OCI-LY3 (cell line): Measurements from ENCODE around the gene SLC12A6.
"Not testable (repeated sequence)": the region's sequence is repeated elsewhere in the genome, so short reads cannot be mapped to it uniquely, and the experiment has no call there.

ENCODE experiments used
- H2AFZ ChIP-seq: fragments of 200-600, 300-600 bp; shearing (Covaris generic); 2 replicates; pipeline ENCODE4 v1.6.0; 2014; ENCODE audit warnings: antibody characterized with exemption, low read depth, low read length
- H3K27ac ChIP-seq: fragments of 200-600, 300-600 bp; sonication (generic); 2 replicates; pipeline ENCODE4 v1.5.1; 2014; ENCODE audit warnings: mild to moderate bottlenecking, low read length, moderate library complexity, mixed read lengths
- H3K27me3 ChIP-seq: fragments of 200-600, 300-600 bp; sonication (generic); 2 replicates; pipeline ENCODE4 v1.6.1; 2014; ENCODE audit warnings: low read depth, low read length, mixed read lengths
- H3K36me3 ChIP-seq: fragments of 200-600, 300-600 bp; sonication (generic); replicated peaks from 2 replicates; pipeline ENCODE3; 2014; ENCODE audit warnings: low read depth, low read length, mixed read lengths
- H3K4me1 ChIP-seq: fragments of 300-600, 200-600 bp; sonication (generic); 2 replicates; pipeline ENCODE4 v1.6.1; 2014; ENCODE audit warnings: low read length, mixed read lengths
- H3K4me2 ChIP-seq: fragments of 200-600, 300-600 bp; sonication (generic); 2 replicates; pipeline ENCODE4 v1.6.1; 2014; ENCODE audit warnings: low read length, mixed read lengths
- H3K4me3 ChIP-seq: fragments of 300-600, 200-600 bp; sonication (generic); 2 replicates; pipeline ENCODE4 v1.5.1; 2014; ENCODE audit warnings: antibody characterized with exemption, mild to moderate bottlenecking, low read length, moderate library complexity
- H3K79me2 ChIP-seq: fragments of 300-600, 200-600 bp; shearing (Covaris generic); 2 replicates; pipeline ENCODE4 v1.6.1; 2014; ENCODE audit warnings: mild to moderate bottlenecking, low read length, mixed read lengths
- H3K9ac ChIP-seq: fragments of 300-600, 200-600 bp; shearing (Covaris generic); 2 replicates; pipeline ENCODE4 v1.6.0; 2014; ENCODE audit warnings: mild to moderate bottlenecking, low read length, moderate library complexity
- H3K9me3 ChIP-seq: fragments of 200-600, 300-600 bp; shearing (Covaris generic); 2 replicates; pipeline ENCODE4 v1.6.1; 2014; ENCODE audit warnings: low read length, mixed read lengths; ENCODE audit not compliant: insufficient read depth
- H4K20me1 ChIP-seq: fragments of 200-600, 300-600 bp; sonication (generic); 2 replicates; pipeline ENCODE4 v1.6.1; 2016; ENCODE audit warnings: low read length, mixed read lengths; ENCODE audit not compliant: insufficient read depth
- EZH2phosphoT487 ChIP-seq: fragments of 200-600 bp; shearing (Covaris generic); IDR thresholded peaks from 2 replicates; pipeline ENCODE4 v1.6.1; 2018; ENCODE audit warnings: antibody characterized with exemption, mixed run types, low read depth
- TF ChIP-seq, protein P1 (sequence below): fragments of 200-600, 300-600 bp; sonication (generic); IDR thresholded peaks from 2 replicates; pipeline ENCODE4 v1.5.1; 2014; ENCODE audit warnings: antibody characterized with exemption, low read length, low read depth

The SLC12A6 gene

DNA sequence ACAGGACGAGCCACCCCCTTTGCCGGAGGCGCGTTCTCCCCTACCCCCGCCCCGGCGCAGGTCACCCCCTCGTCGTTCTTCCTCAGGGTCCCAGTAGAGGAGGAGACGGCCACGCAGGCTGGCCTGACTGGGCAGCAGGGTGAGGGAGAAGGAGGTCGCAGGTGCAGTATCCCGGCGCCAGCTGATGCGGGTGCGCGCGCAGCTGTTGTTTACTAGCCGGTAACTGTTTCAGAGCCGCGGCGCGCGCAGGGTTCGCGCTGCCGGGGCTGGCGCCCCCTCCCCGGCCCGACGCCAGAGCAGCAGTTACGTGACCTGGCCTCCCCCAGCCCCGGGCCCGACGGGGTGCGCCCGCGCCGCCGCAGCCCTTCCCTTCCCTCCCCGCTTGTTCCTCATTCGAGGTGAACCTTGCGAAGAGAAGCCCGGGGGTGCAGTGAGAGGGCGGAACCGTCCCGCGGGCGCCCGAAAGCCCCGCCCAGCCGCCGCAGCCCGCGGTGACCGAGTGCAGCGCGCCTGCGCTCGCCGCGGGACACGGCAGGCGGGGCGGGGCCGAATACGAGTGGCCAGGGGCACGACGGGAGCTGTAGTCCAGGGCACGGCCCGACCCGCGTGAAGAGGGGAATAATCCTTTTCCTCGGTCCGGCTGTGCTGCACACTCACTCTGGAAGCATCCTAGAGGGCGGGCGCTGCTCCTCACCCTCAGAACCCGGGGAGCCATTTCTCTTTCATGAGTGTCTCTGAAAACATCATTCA lies at the start of gene SLC12A6:
Gene SLC12A6, minus strand, starts transcription at position 225 of the 750 bp plus-strand sequence. CDS start 1,101 bp downstream, outside the sequence.
- Histone ChIP-seq H3K9ac (peak within 1 kb of the TSS; percentile 72), H4K20me1 (no peaks in the 10 kb centered on the region), H3K9me3 (no peaks in the 10 kb centered on the region), H3K4me3 (peak within 1 kb of the TSS; percentile 88), H3K4me2 (peak within 1 kb of the TSS; percentile 91), H3K27ac (peak within 1 kb of the TSS; percentile 38), H3K79me2 (peaks cover 19% of the 10 kb centered on the region), H3K4me1 (peaks cover 36% of the 10 kb centered on the region), H3K27me3 (no peaks in the 10 kb centered on the region), H3K36me3 (peaks cover 21% of the 10 kb centered on the region), H2AFZ (peak within 1 kb of the TSS; percentile 79)
- TF ChIP-seq, protein P1, sequence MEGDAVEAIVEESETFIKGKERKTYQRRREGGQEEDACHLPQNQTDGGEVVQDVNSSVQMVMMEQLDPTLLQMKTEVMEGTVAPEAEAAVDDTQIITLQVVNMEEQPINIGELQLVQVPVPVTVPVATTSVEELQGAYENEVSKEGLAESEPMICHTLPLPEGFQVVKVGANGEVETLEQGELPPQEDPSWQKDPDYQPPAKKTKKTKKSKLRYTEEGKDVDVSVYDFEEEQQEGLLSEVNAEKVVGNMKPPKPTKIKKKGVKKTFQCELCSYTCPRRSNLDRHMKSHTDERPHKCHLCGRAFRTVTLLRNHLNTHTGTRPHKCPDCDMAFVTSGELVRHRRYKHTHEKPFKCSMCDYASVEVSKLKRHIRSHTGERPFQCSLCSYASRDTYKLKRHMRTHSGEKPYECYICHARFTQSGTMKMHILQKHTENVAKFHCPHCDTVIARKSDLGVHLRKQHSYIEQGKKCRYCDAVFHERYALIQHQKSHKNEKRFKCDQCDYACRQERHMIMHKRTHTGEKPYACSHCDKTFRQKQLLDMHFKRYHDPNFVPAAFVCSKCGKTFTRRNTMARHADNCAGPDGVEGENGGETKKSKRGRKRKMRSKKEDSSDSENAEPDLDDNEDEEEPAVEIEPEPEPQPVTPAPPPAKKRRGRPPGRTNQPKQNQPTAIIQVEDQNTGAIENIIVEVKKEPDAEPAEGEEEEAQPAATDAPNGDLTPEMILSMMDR: no peak
- no peak for TF ChIP-seq EZH2phosphoT487

DNA sequence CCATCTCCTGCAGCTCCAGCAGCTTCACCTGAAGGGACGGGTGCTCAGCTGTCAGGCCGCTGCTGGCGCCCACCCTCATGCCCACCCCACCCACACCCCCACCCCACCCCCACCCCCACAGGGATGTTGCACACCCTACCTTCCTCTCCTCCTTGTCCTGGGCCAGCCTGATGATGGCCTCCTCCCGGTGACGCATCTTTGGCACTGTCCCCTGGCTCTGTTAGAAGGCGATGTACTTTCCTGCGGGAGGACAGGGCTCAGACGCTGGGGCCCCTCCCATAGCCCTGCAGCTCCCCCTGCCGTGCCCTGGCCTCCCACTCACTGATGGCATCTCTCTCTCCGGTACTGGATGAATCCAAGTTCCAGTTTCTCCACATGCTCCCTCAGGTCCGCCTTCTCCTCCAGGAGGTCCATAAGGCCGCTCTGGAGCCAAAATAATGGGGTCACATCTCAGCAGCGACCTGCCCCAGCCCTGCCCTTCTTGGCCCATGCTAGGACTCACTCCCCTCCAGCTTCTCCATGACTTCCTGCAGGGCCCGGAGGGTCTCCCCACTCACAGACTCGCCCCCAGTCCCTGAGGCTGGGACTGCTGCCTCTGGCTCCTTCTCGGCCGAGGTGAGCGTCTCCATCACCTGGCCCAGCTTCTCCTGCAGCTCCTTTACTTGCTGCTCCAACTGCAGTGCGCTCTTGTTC lies 44.4 kb upstream of the SLC12A6 start:
- H3K79me2 ChIP-seq, H4K20me1 ChIP-seq, H3K36me3 ChIP-seq, H3K4me3 ChIP-seq, H3K9me3 ChIP-seq, H3K4me2 ChIP-seq, H3K27me3 ChIP-seq, H3K9ac ChIP-seq, H2AFZ ChIP-seq, H3K27ac ChIP-seq, H3K4me1 ChIP-seq: not testable (repeated sequence)

DNA sequence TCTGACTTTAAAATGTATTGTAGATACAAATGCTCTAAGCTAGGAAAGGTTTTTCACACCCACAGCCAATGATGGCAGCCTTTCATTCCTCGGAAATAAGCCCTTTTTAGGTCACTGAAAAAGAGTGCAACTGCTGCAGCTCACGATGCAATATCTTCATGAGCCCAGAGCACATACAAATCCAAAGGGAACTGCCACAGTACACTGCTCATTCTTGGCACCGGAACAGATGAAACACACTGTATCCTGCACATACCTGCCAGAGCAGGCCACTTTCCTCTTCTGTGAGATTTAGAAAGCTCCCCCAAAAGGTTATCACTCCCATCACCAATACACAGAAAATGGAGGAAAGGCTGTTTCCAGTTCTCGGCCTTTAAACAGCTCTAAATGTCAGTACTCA lies 42.9 kb upstream of the SLC12A6 start:
- not testable (repeated sequence) for H3K9me3 ChIP-seq, H3K4me3 ChIP-seq, H4K20me1 ChIP-seq

DNA sequence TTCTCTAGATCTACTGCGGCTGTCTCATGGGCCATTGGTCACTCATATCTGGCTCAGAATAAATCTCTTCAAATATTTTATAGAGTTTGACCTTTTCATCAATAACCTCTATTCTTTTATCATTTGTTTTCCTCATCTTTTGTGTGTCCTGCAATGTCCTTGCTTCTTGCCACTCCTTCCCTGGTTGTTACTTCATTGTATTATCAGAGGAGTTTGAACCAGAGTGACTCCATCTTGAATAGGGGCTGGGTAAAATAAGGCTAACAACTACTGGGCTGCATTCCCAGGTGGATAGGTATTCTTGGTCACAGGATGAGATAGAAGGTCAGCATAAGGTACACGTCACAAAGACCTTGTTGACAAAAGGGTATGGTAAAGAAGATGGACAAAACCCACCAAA lies 39.3 kb upstream of the SLC12A6 start:
- H3K4me2 ChIP-seq: no peak overlapping the region

More for the DNA sequence above, 42.9 kb upstream of the SLC12A6 start:
- not testable (repeated sequence) for H3K4me1 ChIP-seq, H3K27ac ChIP-seq, H3K36me3 ChIP-seq, H3K9ac ChIP-seq, H3K4me2 ChIP-seq, H3K27me3 ChIP-seq, H2AFZ ChIP-seq, H3K79me2 ChIP-seq

DNA sequence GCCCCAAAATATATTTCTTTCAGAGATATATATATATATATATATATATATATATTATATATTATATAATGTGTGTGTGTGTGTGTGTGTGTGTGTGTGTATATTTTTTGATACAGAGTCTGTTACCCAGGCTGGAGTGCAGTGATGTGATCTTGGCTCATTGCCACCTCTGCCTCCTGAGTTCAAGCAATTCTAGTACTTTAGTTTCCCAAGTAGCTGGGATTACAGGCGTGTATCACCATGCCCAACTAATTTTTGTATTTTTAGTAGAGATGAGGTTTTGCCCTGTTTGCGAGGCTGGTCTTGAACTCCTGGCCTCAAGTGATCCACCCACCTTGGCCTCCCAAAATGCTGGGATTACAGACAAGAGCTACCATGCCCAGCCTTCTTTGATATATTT lies 38.0 kb upstream of the SLC12A6 start:
- H3K4me1 ChIP-seq: peaks cover 10% of the 10 kb centered on the region
- H3K79me2 ChIP-seq, H4K20me1 ChIP-seq, H3K4me2 ChIP-seq, H3K9me3 ChIP-seq, H3K4me3 ChIP-seq, H2AFZ ChIP-seq, H3K9ac ChIP-seq, H3K36me3 ChIP-seq, H3K27me3 ChIP-seq, H3K27ac ChIP-seq: not testable (repeated sequence)

More for the DNA sequence above, 39.3 kb upstream of the SLC12A6 start:
- H3K27ac ChIP-seq: no peak overlapping the region
- H3K9me3 ChIP-seq: no peaks in the 10 kb centered on the region
- H3K36me3 ChIP-seq: peaks cover 5% of the 10 kb centered on the region
- H3K4me1 ChIP-seq: no peaks in the 10 kb centered on the region
- H2AFZ ChIP-seq: no peak overlapping the region
- TF ChIP-seq EZH2phosphoT487: no peak
- TF ChIP-seq, protein P1: no peak
- no peaks in the 10 kb centered on the region for H4K20me1 ChIP-seq
- no peaks in the 10 kb centered on the region for H3K79me2 ChIP-seq
- no peak overlapping the region for H3K9ac ChIP-seq
- H3K27me3 ChIP-seq: no peaks in the 10 kb centered on the region
- H3K4me3 ChIP-seq: no peak overlapping the region
